Type B pancreatic cell (in vitro differentiated cells): ENCODE measurements around the gene ANKS1B. TPM values are rescaled to one million over a fixed set of nuclear protein-coding genes. Genes with fewer than 3 reads are reported as not detected.

Source experiments
- DNase-seq: peaks from one replicate; pipeline ENCODE4 v3.0.0; 2021; ENCODE audit warnings: mixed read lengths; ENCODE audit not compliant: unreplicated experiment; ENCODE audit errors: extremely low spot score
- H3K27ac Mint-ChIP-seq: 2 replicates; pipeline ENCODE4 v1.8.0; 2021; ENCODE audit warnings: mild to moderate bottlenecking, mixed read lengths
- H3K27me3 Mint-ChIP-seq: 2 replicates; pipeline ENCODE4 v1.8.0; 2021; ENCODE audit warnings: mixed read lengths
- H3K36me3 Mint-ChIP-seq: 2 replicates; pipeline ENCODE4 v1.8.0; 2021; ENCODE audit warnings: mixed read lengths
- H3K4me1 Mint-ChIP-seq: one replicate; pipeline ENCODE4 v1.8.0; 2021; ENCODE audit warnings: mixed read lengths; ENCODE audit not compliant: unreplicated experiment
- H3K4me3 Mint-ChIP-seq: 2 replicates; pipeline ENCODE4 v1.8.0; 2021; ENCODE audit warnings: mild to moderate bottlenecking, mixed read lengths
- H3K9me3 Mint-ChIP-seq: 2 replicates; pipeline ENCODE4 v1.8.0; 2021; ENCODE audit warnings: mixed read lengths
- total RNA-seq: library from RNA; stranded (reverse); gene quantifications from 2 replicates; pipeline ENCODE4 v1.2.1, GENCODE V29; 2021; ENCODE audit warnings: low replicate concordance
- TF ChIP-seq, protein P1 (sequence below): fragments of 200-600 bp; sonication (generic); conservative IDR thresholded peaks from 2 replicates; pipeline ENCODE4 v1.5.0; 2021; ENCODE audit warnings: antibody characterized with exemption, mild to moderate bottlenecking

Gene ANKS1B
- total RNA-seq, 1 donor from 2014 or later = 4.7 TPM

- no peak overlapping the region for H3K4me3 Mint-ChIP-seq
- DNase-seq = no peak
Observed at GRCh38 chr12:99498756-99499155, 486.0 kb downstream of the ANKS1B start.

DNA sequence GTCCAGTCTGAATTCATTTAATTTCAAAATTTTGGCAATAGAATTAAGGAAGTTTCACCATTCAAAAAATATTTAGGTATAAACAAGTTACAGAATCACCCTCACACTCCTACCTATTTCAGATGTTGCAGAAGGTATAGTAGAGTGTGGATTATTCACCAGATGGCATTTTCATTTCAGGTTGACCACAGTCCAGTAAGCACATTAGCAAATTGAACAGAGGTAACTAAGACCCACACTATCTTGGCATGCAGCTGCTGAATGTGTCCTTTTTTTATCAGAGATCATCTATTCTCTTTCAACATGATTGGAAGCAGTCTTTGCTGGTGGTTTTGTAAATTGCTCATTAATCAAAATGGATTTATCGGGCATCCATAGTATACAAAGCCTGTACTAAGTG, 488.9 kb downstream of the ANKS1B start:
- TF ChIP-seq, protein P1, sequence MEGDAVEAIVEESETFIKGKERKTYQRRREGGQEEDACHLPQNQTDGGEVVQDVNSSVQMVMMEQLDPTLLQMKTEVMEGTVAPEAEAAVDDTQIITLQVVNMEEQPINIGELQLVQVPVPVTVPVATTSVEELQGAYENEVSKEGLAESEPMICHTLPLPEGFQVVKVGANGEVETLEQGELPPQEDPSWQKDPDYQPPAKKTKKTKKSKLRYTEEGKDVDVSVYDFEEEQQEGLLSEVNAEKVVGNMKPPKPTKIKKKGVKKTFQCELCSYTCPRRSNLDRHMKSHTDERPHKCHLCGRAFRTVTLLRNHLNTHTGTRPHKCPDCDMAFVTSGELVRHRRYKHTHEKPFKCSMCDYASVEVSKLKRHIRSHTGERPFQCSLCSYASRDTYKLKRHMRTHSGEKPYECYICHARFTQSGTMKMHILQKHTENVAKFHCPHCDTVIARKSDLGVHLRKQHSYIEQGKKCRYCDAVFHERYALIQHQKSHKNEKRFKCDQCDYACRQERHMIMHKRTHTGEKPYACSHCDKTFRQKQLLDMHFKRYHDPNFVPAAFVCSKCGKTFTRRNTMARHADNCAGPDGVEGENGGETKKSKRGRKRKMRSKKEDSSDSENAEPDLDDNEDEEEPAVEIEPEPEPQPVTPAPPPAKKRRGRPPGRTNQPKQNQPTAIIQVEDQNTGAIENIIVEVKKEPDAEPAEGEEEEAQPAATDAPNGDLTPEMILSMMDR = no peak
- no peaks in the 10 kb centered on the region for H3K27me3 Mint-ChIP-seq
- no peak overlapping the region for H3K27ac Mint-ChIP-seq
- no peak overlapping the region for H3K4me3 Mint-ChIP-seq
- no peak for DNase-seq
- H3K36me3 Mint-ChIP-seq = no peaks in the 10 kb centered on the region
- H3K9me3 Mint-ChIP-seq = peaks cover 13% of the 10 kb centered on the region
- no peaks in the 10 kb centered on the region for H3K4me1 Mint-ChIP-seq

More at GRCh38 chr12:99498756-99499155, 486.0 kb downstream of the ANKS1B start:
- Mint-ChIP-seq H3K27ac (no peak overlapping the region), H3K9me3 (peaks cover 19% of the 10 kb centered on the region), H3K27me3 (no peaks in the 10 kb centered on the region), H3K4me1 (no peaks in the 10 kb centered on the region), H3K36me3 (no peaks in the 10 kb centered on the region)
- TF ChIP-seq, protein P1 = no peak

GRCh38 chr12:99493197-99493596, 491.5 kb downstream of the ANKS1B start:
- H3K4me1 Mint-ChIP-seq = no peaks in the 10 kb centered on the region
- no peak overlapping the region for H3K27ac Mint-ChIP-seq
- no peaks in the 10 kb centered on the region for H3K27me3 Mint-ChIP-seq
- TF ChIP-seq, protein P1 = no peak
- H3K36me3 Mint-ChIP-seq = no peaks in the 10 kb centered on the region
- no peak for DNase-seq
- peaks cover 7% of the 10 kb centered on the region for H3K9me3 Mint-ChIP-seq
- no peak overlapping the region for H3K4me3 Mint-ChIP-seq

DNA sequence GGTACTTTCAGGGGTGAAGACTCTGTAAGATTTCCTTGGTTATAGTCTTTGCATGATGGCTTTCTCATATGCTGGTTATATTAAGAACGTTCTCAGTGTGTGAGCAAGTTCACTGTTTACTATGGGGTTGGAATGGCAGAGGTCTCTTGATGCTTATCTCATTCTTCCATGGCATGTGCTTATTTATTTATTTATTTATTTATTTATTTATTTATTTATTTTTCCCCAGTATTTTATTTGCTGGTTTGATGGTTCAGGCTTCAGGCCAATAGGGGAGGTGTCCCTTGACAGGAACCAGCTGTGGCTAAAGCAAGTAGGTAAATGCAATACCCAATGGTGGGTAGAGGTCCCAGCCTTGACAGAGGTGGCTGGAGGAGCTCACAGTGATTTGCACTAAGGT, 498.5 kb downstream of the ANKS1B start:
- no peak overlapping the region for H3K27ac Mint-ChIP-seq
- H3K4me3 Mint-ChIP-seq = no peak overlapping the region
- H3K36me3 Mint-ChIP-seq = no peaks in the 10 kb centered on the region
- peaks cover 20% of the 10 kb centered on the region for H3K9me3 Mint-ChIP-seq
- TF ChIP-seq, protein P1 = no peak
- DNase-seq = no peak
- H3K4me1 Mint-ChIP-seq = no peaks in the 10 kb centered on the region
- H3K27me3 Mint-ChIP-seq = no peaks in the 10 kb centered on the region

- TF ChIP-seq, protein P1 = no peak
- Mint-ChIP-seq H3K27ac (no peak overlapping the region), H3K4me3 (no peak overlapping the region), H3K9me3 (peaks cover 12% of the 10 kb centered on the region), H3K4me1 (peaks cover 11% of the 10 kb centered on the region), H3K27me3 (no peaks in the 10 kb centered on the region), H3K36me3 (no peaks in the 10 kb centered on the region)
- no peak for DNase-seq
Observed at GRCh38 chr12:99479149-99479548, 505.6 kb downstream of the ANKS1B start.

- TF ChIP-seq, protein P1 = no peak
- Mint-ChIP-seq H3K4me3 (no peak overlapping the region), H3K36me3 (no peaks in the 10 kb centered on the region)
Observed at GRCh38 chr12:99476956-99477355, 507.8 kb downstream of the ANKS1B start.

More at GRCh38 chr12:99476956-99477355, 507.8 kb downstream of the ANKS1B start:
- Mint-ChIP-seq H3K9me3 (peaks cover 2% of the 10 kb centered on the region), H3K4me1 (peaks cover 11% of the 10 kb centered on the region), H3K27me3 (no peaks in the 10 kb centered on the region), H3K27ac (no peak overlapping the region)
- no peak for DNase-seq
